Endothelial cell of umbilical vein (primary cell): ENCODE results near the gene KAZN. TPM values are rescaled to one million over a fixed set of nuclear protein-coding genes. Genes with fewer than 3 reads are reported as not detected.

Experiments
- BruUV-seq: library from RNA; stranded (reverse); fragments of 400-500 nt; replicated peaks from 2 replicates; lab custom pipeline; 2021; lab: Mats Ljungman, UMichigan
- CTCF ChIA-PET: fragments of 300-600, 350-600 bp; sonication (Branson Sonifier 250); formaldehyde crosslinking; loops from one replicate; lab custom pipeline; 2021; ENCODE audit warnings: antibody characterized with exemption, inconsistent platforms; lab: Charles Lee
- POLR2A ChIA-PET: fragments of 300-600, 350-600 bp; sonication (Branson Sonifier 250); formaldehyde crosslinking; loops from one replicate; lab custom pipeline; 2021; ENCODE audit warnings: antibody characterized with exemption, inconsistent platforms; lab: Charles Lee
- DNase-seq: peaks from one replicate; pipeline ENCODE4 v3.0.0-alpha.2; 2011; ENCODE audit warnings: low read depth, low spot score
- FAIRE-seq: peaks from 2 replicates; lab custom pipeline; 2011; peaks lifted over from hg19 to GRCh38; lab: Jason Lieb, UNC
- H2AFZ ChIP-seq: 2 replicates; pipeline ENCODE4 v1.6.0; 2012; ENCODE audit warnings: low read depth, low read length, control low read depth, inconsistent platforms
- H3K27ac ChIP-seq: 2 replicates; pipeline ENCODE4 v1.5.1; 2011; ENCODE audit warnings: low read depth, mild to moderate bottlenecking, control low read depth, low read length, moderate library complexity; ENCODE audit not compliant: insufficient read depth
- H3K27me3 ChIP-seq, 2 experiments: 2 replicates each; pipeline versions ENCODE4 v1.6.0 to v1.6.1; 2011; ENCODE audit warnings: low read length in 2 of 2, mixed read lengths in 1 of 2; ENCODE audit not compliant: control insufficient read depth in 2 of 2, insufficient read depth in 2 of 2
- H3K36me3 ChIP-seq, 2 experiments: 2 replicates in 1 of 2; 3 replicates in 1 of 2; pipeline ENCODE4 v1.5.1; 2011; ENCODE audit warnings: low read length in 2 of 2, mild to moderate bottlenecking in 1 of 2, moderate library complexity in 1 of 2; ENCODE audit not compliant: control insufficient read depth in 2 of 2, insufficient read depth in 2 of 2; ENCODE audit errors: extremely low read depth in 1 of 2
- H3K4me1 ChIP-seq: 3 replicates; pipeline ENCODE4 v1.5.1; 2011; ENCODE audit warnings: mild to moderate bottlenecking, low read length; ENCODE audit not compliant: control insufficient read depth, insufficient read depth; ENCODE audit errors: extremely low read depth
- H3K4me2 ChIP-seq: 2 replicates; pipeline ENCODE4 v1.6.1; 2011; ENCODE audit warnings: low read length, control low read depth, mixed read lengths; ENCODE audit not compliant: insufficient read depth
- H3K4me3 ChIP-seq, 3 experiments: fragments of 200-600 bp in 1 of 3; sonication (generic), shearing (Covaris generic) in 1 of 3; replicated peaks in 1 of 3; 2 replicates each; pipeline ENCODE4 v1.5.1; 2011 to 2016; ENCODE audit warnings: control low read depth in 3 of 3, low read length in 3 of 3, mild to moderate bottlenecking in 2 of 3, inconsistent platforms in 1 of 3, low read depth in 1 of 3, moderate library complexity in 1 of 3; ENCODE audit not compliant: insufficient read depth in 1 of 3
- H3K79me2 ChIP-seq: 2 replicates; pipeline ENCODE4 v1.6.0; 2012; ENCODE audit warnings: low read length, inconsistent platforms; ENCODE audit not compliant: control insufficient read depth, insufficient read depth
- H3K9ac ChIP-seq: replicated peaks from 2 replicates; pipeline ENCODE3; 2011; ENCODE audit warnings: low read length, control low read depth; ENCODE audit not compliant: insufficient read depth; ENCODE audit errors: extremely low read depth
- H3K9me1 ChIP-seq: replicated peaks from 3 replicates; pipeline ENCODE4 v1.6.0; 2011; ENCODE audit warnings: mild to moderate bottlenecking, low read length; ENCODE audit not compliant: control insufficient read depth, insufficient read depth; ENCODE audit errors: extremely low read depth
- H3K9me3 ChIP-seq: replicated peaks from 2 replicates; pipeline ENCODE4 v1.5.1; 2012; ENCODE audit warnings: low read length, inconsistent platforms; ENCODE audit not compliant: control insufficient read depth, insufficient read depth
- H4K20me1 ChIP-seq: replicated peaks from 2 replicates; pipeline ENCODE3; 2011; ENCODE audit warnings: mild to moderate bottlenecking, low read length; ENCODE audit not compliant: control insufficient read depth, insufficient read depth; ENCODE audit errors: extremely low read depth
- CTCF ChIP-seq, 2 donors: IDR thresholded peaks; 1 replicate in 1 of 2; 2 replicates in 1 of 2; pipeline ENCODE4 v1.5.1; 2011; ENCODE audit warnings: low read length in 2 of 2, mild to moderate bottlenecking in 2 of 2, moderate library complexity in 2 of 2, control low read depth in 1 of 2, inconsistent platforms in 1 of 2, low read depth in 1 of 2; ENCODE audit not compliant: insufficient read depth in 1 of 2; ENCODE audit errors: extremely low read depth in 1 of 2
- EZH2 ChIP-seq: IDR thresholded peaks from 2 replicates; pipeline ENCODE4 v1.6.1; 2012; ENCODE audit warnings: borderline replicate concordance, low read depth, mild to moderate bottlenecking, moderate library complexity, low read length, inconsistent platforms; ENCODE audit not compliant: severe bottlenecking
- FOS ChIP-seq: IDR thresholded peaks from 2 replicates; pipeline ENCODE4 v1.6.1; 2011; ENCODE audit warnings: mild to moderate bottlenecking, low read length, moderate library complexity, borderline replicate concordance; ENCODE audit not compliant: insufficient read depth
- GATA2 ChIP-seq: IDR thresholded peaks from 2 replicates; pipeline ENCODE4 v1.7.0; 2011; ENCODE audit warnings: low read depth, mild to moderate bottlenecking, moderate library complexity, mixed read lengths, low read length; ENCODE audit not compliant: insufficient read length, insufficient read depth
- JUN ChIP-seq: IDR thresholded peaks from 2 replicates; pipeline ENCODE4 v1.6.1; 2011; ENCODE audit warnings: borderline replicate concordance, low read depth; ENCODE audit not compliant: insufficient read length, insufficient read depth
- MAX ChIP-seq: IDR thresholded peaks from 2 replicates; pipeline ENCODE4 v1.6.1; 2011; ENCODE audit not compliant: insufficient read depth, insufficient read length
- MYC ChIP-seq: IDR thresholded peaks from one replicate; pipeline ENCODE4 v1.6.1; 2011; ENCODE audit warnings: mild to moderate bottlenecking, low read depth, low read length
- POLR2A ChIP-seq: IDR thresholded peaks from 2 replicates; pipeline ENCODE4 v1.6.1; 2012; ENCODE audit warnings: low read depth, mild to moderate bottlenecking, control low read depth, low read length
- POLR2AphosphoS5 ChIP-seq: IDR thresholded peaks from 2 replicates; pipeline ENCODE4 v1.6.1; 2012; ENCODE audit warnings: low read depth, mild to moderate bottlenecking, control low read depth, low read length, moderate library complexity; ENCODE audit not compliant: insufficient read depth
- dilution Hi-C: fragments of 300-500 bp; cut with MboI; formaldehyde crosslinking; loops from one replicate; pipeline ENCODE4 v1.15.0; 2019; ENCODE audit warnings: low sequenced_read_pairs; ENCODE audit not compliant: extremely low pct_ligation_motif_present
- intact Hi-C: fragments of 100-400 bp; cut with micrococcal nuclease; formaldehyde crosslinking; loops from one replicate; pipeline ENCODE4 v1.10.0; 2022
- polyA plus RNA-seq, 4 experiments: library from polyadenylated mRNA; depleted of rRNA in 3 of 4; stranded (reverse) in 3 of 4; unstranded in 1 of 4; fragments of >200 nt; gene quantifications; 2 replicates each; pipeline versions ENCODE4 v1.2.1 to v1.2.3, GENCODE V29; 2011 to 2012; ENCODE audit warnings: missing spikeins in 1 of 4
- total RNA-seq: library from RNA; stranded (reverse); gene quantifications from 2 replicates; pipeline ENCODE4 v1.2.3, GENCODE V29; 2021

The KAZN gene
- total and polyA plus RNA-seq, 2 donors (not counting 3 experiments of a cell fraction or from before 2014, with no cell fraction given) = 1.6 to 5.8 TPM

- intact Hi-C loops (no loop called here), dilution Hi-C loops (no loop called here)
- H3K27ac ChIP-seq = no peak overlapping the region
- no peaks in the 10 kb centered on the region for H3K4me1 ChIP-seq
- ChIA-PET POLR2A (no interaction called here), CTCF (no interaction called here)
- no peak for DNase-seq
- no peak for FAIRE-seq
- no peak overlapping the region for H3K4me3 ChIP-seq
- no peaks in the 10 kb centered on the region for H3K9me3 ChIP-seq
- TF ChIP-seq POLR2A = no peak
- TF ChIP-seq FOS = no peak
- TF ChIP-seq JUN = no peak
- no peak for TF ChIP-seq EZH2
- no peak for TF ChIP-seq MYC
- TF ChIP-seq MAX = no peak
- no peak for TF ChIP-seq POLR2AphosphoS5
- TF ChIP-seq CTCF (IDR thresholded peaks at IDR 0.05; ENCODE audit: extremely low read depth in 1 of 2, insufficient read depth in 1 of 2, low read depth in 1 of 2, low read length in 2 of 2) = no peak
- TF ChIP-seq GATA2 = no peak
- H4K20me1 ChIP-seq = no peaks in the 10 kb centered on the region
- no peak overlapping the region for H3K9ac ChIP-seq
- no TSS peak for BruUV-seq
- no peaks in the 10 kb centered on the region for H3K79me2 ChIP-seq
- H3K27me3 ChIP-seq = no peaks in the 10 kb centered on the region
- H2AFZ ChIP-seq = no peak overlapping the region
- no peak overlapping the region for H3K4me2 ChIP-seq
- H3K9me1 ChIP-seq = no peaks in the 10 kb centered on the region
- no peaks in the 10 kb centered on the region for H3K36me3 ChIP-seq
Observed at GRCh38 chr1:14808768-14809167, 210.3 kb downstream of the KAZN start.
